ENCODE measurements around the gene SMG7. TPM values are rescaled to one million over a fixed set of nuclear protein-coding genes. Genes with fewer than 3 reads are reported as not detected.

The SMG7 gene
- total RNA-seq, 1 donor from 2014 or later, result 71.8 TPM

DNA sequence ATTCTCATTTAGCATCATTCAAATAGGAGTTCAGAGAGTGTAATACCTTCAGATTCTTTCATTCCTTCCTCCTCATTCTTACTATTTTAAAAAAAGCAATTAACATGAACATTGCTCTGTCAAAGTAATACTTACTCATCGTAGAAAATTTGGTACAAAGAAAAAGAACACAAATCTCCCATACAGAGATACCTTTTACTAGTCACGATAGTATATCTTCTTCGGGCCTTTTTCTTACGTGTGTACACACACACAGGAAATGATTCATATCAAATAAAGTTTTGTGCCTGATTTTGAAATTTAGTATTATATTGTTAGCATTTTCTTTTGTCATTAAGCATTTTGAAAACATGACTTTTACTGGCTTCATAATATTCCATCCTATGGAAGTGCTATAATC, 65.1 kb downstream of the SMG7 start:
- DNase-seq (ENCODE audit: low spot score, unreplicated experiment), result no peak
- no peak for TF ChIP-seq CTCF (IDR thresholded peaks at IDR 0.05; ENCODE audit: unreplicated experiment)
- no peak overlapping the region for H3K4me3 Mint-ChIP-seq (ENCODE audit: low read depth)
- peaks cover 2% of the 10 kb centered on the region for H3K4me1 Mint-ChIP-seq (ENCODE audit: low read depth)
- peaks cover 29% of the 10 kb centered on the region for H3K36me3 Mint-ChIP-seq (ENCODE audit: insufficient read depth)
- H3K9me3 Mint-ChIP-seq (ENCODE audit: low read depth), result no peaks in the 10 kb centered on the region
- no peaks in the 10 kb centered on the region for H3K27me3 Mint-ChIP-seq
- H3K27ac Mint-ChIP-seq, result no peak overlapping the region

- Mint-ChIP-seq H3K4me1 (ENCODE audit: low read depth) (peaks cover 2% of the 10 kb centered on the region), H3K9me3 (ENCODE audit: low read depth) (no peaks in the 10 kb centered on the region), H3K27ac (no peak overlapping the region), H3K27me3 (no peaks in the 10 kb centered on the region), H3K36me3 (ENCODE audit: insufficient read depth) (peaks cover 31% of the 10 kb centered on the region), H3K4me3 (ENCODE audit: low read depth) (no peak overlapping the region)
- peak; percentile 68 for TF ChIP-seq CTCF (IDR thresholded peaks at IDR 0.05; ENCODE audit: unreplicated experiment)
- DNase-seq (ENCODE audit: low spot score, unreplicated experiment), result no peak
Measured at GRCh38 chr1:183543619-183544204, 71.4 kb downstream of the SMG7 start.

DNA sequence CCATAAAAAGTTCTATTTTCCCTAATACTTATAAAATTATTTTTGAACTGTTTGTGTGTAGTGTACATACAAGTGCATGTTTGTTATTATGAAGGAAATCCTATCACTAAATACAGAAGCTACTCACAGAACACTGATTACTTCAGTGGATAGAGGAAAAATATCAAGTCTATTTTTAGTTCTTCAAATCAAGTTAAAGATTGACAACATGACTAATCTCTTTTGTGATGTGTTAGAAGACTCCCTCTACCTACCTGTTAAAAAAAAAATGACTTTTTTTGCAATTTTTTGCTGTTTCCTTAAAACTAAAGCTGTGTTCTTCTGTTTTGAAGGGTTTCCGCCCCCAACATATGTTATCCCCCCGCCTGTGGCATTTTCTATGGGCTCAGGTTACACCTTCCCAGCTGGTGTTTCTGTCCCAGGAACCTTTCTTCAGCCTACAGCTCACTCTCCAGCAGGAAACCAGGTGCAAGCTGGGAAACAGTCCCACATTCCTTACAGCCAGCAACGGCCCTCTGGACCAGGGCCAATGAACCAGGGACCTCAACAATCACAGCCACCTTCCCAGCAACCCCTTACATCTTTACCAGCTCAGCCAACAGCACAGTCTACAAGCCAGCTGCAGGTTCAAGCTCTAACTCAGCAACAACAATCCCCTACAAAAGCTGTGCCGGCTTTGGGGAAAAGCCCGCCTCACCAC, 72.4 kb downstream of the SMG7 start:
- H3K9me3 Mint-ChIP-seq (ENCODE audit: low read depth), result no peaks in the 10 kb centered on the region
- H3K27me3 Mint-ChIP-seq, result no peaks in the 10 kb centered on the region

GRCh38 chr1:183546427-183546826, 74.1 kb downstream of the SMG7 start:
- Mint-ChIP-seq H3K4me3 (ENCODE audit: low read depth) (no peak overlapping the region), H3K4me1 (ENCODE audit: low read depth) (peaks cover 2% of the 10 kb centered on the region), H3K27me3 (no peaks in the 10 kb centered on the region), H3K27ac (no peak overlapping the region), H3K9me3 (ENCODE audit: low read depth) (no peaks in the 10 kb centered on the region), H3K36me3 (ENCODE audit: insufficient read depth) (peaks cover 28% of the 10 kb centered on the region)
- no peak for TF ChIP-seq CTCF (IDR thresholded peaks at IDR 0.05; ENCODE audit: unreplicated experiment)
- no peak for DNase-seq (ENCODE audit: low spot score, unreplicated experiment)

More for the DNA sequence above, 72.4 kb downstream of the SMG7 start:
- no peak overlapping the region for H3K4me3 Mint-ChIP-seq (ENCODE audit: low read depth)
- peaks cover 2% of the 10 kb centered on the region for H3K4me1 Mint-ChIP-seq (ENCODE audit: low read depth)
- TF ChIP-seq CTCF (IDR thresholded peaks at IDR 0.05; ENCODE audit: unreplicated experiment), result no peak
- H3K36me3 Mint-ChIP-seq (ENCODE audit: insufficient read depth), result peaks cover 29% of the 10 kb centered on the region
- DNase-seq (ENCODE audit: low spot score, unreplicated experiment), result no peak
- H3K27ac Mint-ChIP-seq, result no peak overlapping the region

DNA sequence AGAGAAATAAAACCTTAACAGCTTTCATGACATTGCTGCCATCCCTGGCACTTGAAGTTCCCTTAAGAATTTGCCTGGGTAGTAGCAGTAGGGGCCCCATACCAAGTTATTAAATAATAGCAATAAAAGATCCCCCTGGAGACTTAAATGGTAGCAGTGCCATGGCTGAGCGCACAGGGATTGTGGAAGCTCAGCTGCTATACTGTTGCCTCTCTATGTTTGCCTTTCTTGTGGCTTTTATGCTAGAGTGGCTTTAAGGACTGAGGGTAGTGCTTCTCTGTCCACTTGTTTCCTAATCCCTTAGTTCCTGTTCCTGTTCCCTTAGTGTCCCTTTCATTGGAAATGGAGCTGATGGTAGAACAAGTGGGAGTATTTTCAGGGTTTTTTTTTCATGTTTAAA, 75.8 kb downstream of the SMG7 start:
- Mint-ChIP-seq H3K9me3 (ENCODE audit: low read depth) (no peaks in the 10 kb centered on the region), H3K4me3 (ENCODE audit: low read depth) (no peak overlapping the region), H3K27me3 (no peaks in the 10 kb centered on the region), H3K36me3 (ENCODE audit: insufficient read depth) (peaks cover 33% of the 10 kb centered on the region), H3K4me1 (ENCODE audit: low read depth) (peaks cover 5% of the 10 kb centered on the region), H3K27ac (no peak overlapping the region)
- TF ChIP-seq CTCF (IDR thresholded peaks at IDR 0.05; ENCODE audit: unreplicated experiment), result no peak
- DNase-seq (ENCODE audit: low spot score, unreplicated experiment), result no peak

Data from progenitor cell of endocrine pancreas (in vitro differentiated cells).